Measurements from ENCODE around the gene RHBDF2. TPM values are rescaled to one million over a fixed set of nuclear protein-coding genes. Genes with fewer than 3 reads are reported as not detected.

RHBDF2 gene
- total and polyA plus RNA-seq, 2 experiments from 2014 or later: 4.9 to 11.0 TPM

DNA sequence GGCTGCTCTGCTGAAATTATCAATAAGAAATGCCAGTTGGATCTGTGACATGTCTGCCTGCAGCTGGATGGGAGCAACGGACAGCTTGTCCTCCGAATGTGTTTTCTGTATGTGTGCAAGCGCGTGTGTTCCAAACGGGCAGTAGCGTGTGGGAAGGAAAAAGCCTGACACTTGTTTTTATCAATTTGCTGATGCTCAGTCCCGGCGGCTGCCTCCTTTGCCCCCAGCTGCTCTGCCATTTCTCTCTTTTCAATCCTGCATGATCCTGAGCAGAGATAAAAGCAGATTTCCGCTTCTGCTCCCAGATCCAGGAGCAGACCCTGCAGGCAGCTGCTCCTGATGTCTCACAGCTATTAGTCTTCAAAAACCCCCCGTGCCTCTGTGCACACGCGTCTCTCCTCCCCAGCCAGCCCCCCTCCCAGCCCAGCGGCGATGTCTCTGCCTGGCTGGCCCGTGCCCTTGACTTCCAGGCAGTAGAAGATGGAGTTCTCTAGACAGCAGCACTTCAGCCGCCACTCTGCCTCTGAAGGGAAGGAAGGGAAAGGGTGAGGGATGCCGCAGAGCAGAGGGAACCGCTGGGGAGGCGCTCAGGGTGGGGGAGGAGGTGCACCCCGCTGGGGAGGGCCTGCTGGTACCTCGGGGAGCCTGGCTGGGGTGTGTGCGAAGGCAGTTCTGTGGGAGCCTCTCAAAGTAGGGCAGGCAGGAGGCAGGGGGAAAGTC, 42.8 kb upstream of the RHBDF2 start:
- Histone ChIP-seq H3K27ac (peak overlapping the region; percentile 60), H4K20me1 (ENCODE audit: insufficient read depth, poor library complexity, severe bottlenecking) (no peaks in the 10 kb centered on the region), H3K4me1 (ENCODE audit: insufficient read depth) (peaks cover 54% of the 10 kb centered on the region), H3K36me3 (replicated peaks; ENCODE audit: insufficient read depth, low read depth) (no peaks in the 10 kb centered on the region), H2AFZ (no peak overlapping the region), H3K27me3 (peaks cover 6% of the 10 kb centered on the region), H3K4me3 (no peak overlapping the region), H3K79me2 (no peaks in the 10 kb centered on the region), H3K9me3 (ENCODE audit: low read depth) (no peaks in the 10 kb centered on the region), H3K9me2 (replicated peaks; ENCODE audit: insufficient read depth) (no peaks in the 10 kb centered on the region), H3K4me2 (peak overlapping the region; percentile 66)
- TF ChIP-seq EZH2 (IDR thresholded peaks at IDR 0.05; ENCODE audit: borderline replicate concordance) (no peak), EZH2phosphoT487 (IDR thresholded peaks at IDR 0.05; ENCODE audit: low read depth, severe bottlenecking, unreplicated experiment) (no peak)
- TF ChIP-seq, protein P1, sequence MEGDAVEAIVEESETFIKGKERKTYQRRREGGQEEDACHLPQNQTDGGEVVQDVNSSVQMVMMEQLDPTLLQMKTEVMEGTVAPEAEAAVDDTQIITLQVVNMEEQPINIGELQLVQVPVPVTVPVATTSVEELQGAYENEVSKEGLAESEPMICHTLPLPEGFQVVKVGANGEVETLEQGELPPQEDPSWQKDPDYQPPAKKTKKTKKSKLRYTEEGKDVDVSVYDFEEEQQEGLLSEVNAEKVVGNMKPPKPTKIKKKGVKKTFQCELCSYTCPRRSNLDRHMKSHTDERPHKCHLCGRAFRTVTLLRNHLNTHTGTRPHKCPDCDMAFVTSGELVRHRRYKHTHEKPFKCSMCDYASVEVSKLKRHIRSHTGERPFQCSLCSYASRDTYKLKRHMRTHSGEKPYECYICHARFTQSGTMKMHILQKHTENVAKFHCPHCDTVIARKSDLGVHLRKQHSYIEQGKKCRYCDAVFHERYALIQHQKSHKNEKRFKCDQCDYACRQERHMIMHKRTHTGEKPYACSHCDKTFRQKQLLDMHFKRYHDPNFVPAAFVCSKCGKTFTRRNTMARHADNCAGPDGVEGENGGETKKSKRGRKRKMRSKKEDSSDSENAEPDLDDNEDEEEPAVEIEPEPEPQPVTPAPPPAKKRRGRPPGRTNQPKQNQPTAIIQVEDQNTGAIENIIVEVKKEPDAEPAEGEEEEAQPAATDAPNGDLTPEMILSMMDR (IDR thresholded peaks at IDR 0.05; ENCODE audit: poor library complexity): no peak
- WGBS (ENCODE audit: low lambda C conversion rate, missing lambda C conversion rate): 41% methylated on average over 17 of the region's 22 CpGs
- peak; percentile 51 for DNase-seq (ENCODE audit: low spot score)

DNA sequence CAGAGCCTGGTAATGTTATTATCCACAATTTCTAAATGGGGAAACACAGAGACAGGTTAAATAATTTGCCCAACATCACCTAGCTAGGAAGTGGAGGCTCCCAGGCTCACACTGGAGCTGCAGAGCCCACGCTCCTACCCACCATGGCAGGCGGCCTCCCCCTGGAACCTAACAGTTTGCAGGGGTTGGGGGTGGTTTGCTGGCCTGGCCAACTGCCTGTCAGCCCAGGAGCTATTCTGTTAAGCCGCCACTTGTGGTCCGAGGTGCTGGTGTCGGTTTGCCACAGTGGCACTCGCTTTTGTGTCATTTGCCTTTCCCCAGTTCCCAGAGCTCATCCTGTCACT, 42.2 kb upstream of the RHBDF2 start:
- H3K27me3 ChIP-seq: peaks cover 11% of the 10 kb centered on the region

DNA sequence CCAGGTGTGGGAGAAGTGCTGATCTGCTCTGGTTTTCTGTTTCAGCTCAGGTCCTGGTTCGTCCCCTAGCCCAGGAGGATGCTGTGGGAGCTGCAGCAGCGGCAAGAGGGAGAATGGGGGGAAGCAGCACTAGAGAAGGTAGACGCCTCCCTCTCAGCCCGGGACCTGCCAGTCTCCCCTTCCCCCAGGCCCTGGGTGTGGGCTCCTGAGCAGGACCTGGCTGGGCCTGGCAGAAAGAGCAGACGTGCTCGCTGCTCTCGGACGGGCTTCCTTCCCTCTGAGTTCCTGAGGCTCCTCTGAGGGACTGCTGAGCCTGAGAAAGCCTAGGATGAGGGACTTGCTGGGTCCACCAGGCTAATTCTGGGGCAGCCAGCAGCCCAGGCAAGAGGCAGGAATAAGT, 41.8 kb upstream of the RHBDF2 start:
- Histone ChIP-seq H3K4me1 (ENCODE audit: insufficient read depth) (peaks cover 57% of the 10 kb centered on the region), H3K9me2 (replicated peaks; ENCODE audit: insufficient read depth) (no peaks in the 10 kb centered on the region), H3K9me3 (ENCODE audit: low read depth) (no peaks in the 10 kb centered on the region), H3K27me3 (peaks cover 15% of the 10 kb centered on the region), H3K4me3 (no peak overlapping the region), H3K4me2 (no peak overlapping the region), H3K36me3 (replicated peaks; ENCODE audit: insufficient read depth, low read depth) (no peaks in the 10 kb centered on the region), H2AFZ (no peak overlapping the region), H3K27ac (no peak overlapping the region), H3K79me2 (no peaks in the 10 kb centered on the region), H4K20me1 (ENCODE audit: insufficient read depth, poor library complexity, severe bottlenecking) (no peaks in the 10 kb centered on the region)
- WGBS (ENCODE audit: low lambda C conversion rate, missing lambda C conversion rate): 68% methylated on average over 8 of the region's 8 CpGs
- DNase-seq (ENCODE audit: low spot score): no peak
- TF ChIP-seq EZH2phosphoT487 (IDR thresholded peaks at IDR 0.05; ENCODE audit: low read depth, severe bottlenecking, unreplicated experiment): no peak
- TF ChIP-seq, protein P1 (IDR thresholded peaks at IDR 0.05; ENCODE audit: poor library complexity): no peak
- no peak for TF ChIP-seq EZH2 (IDR thresholded peaks at IDR 0.05; ENCODE audit: borderline replicate concordance)

More for the DNA sequence above, 42.2 kb upstream of the RHBDF2 start:
- Histone ChIP-seq H3K9me3 (ENCODE audit: low read depth) (no peaks in the 10 kb centered on the region), H3K4me3 (no peak overlapping the region), H3K4me1 (ENCODE audit: insufficient read depth) (peaks cover 56% of the 10 kb centered on the region), H3K9me2 (replicated peaks; ENCODE audit: insufficient read depth) (no peaks in the 10 kb centered on the region), H3K27ac (peak overlapping the region; percentile 60), H2AFZ (no peak overlapping the region), H3K79me2 (no peaks in the 10 kb centered on the region), H3K4me2 (peak overlapping the region; percentile 66), H3K36me3 (replicated peaks; ENCODE audit: insufficient read depth, low read depth) (no peaks in the 10 kb centered on the region), H4K20me1 (ENCODE audit: insufficient read depth, poor library complexity, severe bottlenecking) (no peaks in the 10 kb centered on the region)
- no peak for DNase-seq (ENCODE audit: low spot score)
- TF ChIP-seq, protein P1 (IDR thresholded peaks at IDR 0.05; ENCODE audit: poor library complexity): no peak
- TF ChIP-seq EZH2phosphoT487 (IDR thresholded peaks at IDR 0.05; ENCODE audit: low read depth, severe bottlenecking, unreplicated experiment) (no peak), EZH2 (IDR thresholded peaks at IDR 0.05; ENCODE audit: borderline replicate concordance) (no peak)
- WGBS (ENCODE audit: low lambda C conversion rate, missing lambda C conversion rate): 61% methylated on average over 6 of the region's 6 CpGs
